Activated T-helper 1 cell treated with Interleukin-2 at 50 U/mL for 16 hours (primary cell): ENCODE results near the gene LDLRAP1.

Experiments used
- DNase-seq: peaks from one replicate; pipeline ENCODE4 v3.0.0-alpha.2; 2020; ENCODE audit warnings: low read depth

LDLRAP1 gene, protein sequence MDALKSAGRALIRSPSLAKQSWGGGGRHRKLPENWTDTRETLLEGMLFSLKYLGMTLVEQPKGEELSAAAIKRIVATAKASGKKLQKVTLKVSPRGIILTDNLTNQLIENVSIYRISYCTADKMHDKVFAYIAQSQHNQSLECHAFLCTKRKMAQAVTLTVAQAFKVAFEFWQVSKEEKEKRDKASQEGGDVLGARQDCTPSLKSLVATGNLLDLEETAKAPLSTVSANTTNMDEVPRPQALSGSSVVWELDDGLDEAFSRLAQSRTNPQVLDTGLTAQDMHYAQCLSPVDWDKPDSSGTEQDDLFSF

DNA sequence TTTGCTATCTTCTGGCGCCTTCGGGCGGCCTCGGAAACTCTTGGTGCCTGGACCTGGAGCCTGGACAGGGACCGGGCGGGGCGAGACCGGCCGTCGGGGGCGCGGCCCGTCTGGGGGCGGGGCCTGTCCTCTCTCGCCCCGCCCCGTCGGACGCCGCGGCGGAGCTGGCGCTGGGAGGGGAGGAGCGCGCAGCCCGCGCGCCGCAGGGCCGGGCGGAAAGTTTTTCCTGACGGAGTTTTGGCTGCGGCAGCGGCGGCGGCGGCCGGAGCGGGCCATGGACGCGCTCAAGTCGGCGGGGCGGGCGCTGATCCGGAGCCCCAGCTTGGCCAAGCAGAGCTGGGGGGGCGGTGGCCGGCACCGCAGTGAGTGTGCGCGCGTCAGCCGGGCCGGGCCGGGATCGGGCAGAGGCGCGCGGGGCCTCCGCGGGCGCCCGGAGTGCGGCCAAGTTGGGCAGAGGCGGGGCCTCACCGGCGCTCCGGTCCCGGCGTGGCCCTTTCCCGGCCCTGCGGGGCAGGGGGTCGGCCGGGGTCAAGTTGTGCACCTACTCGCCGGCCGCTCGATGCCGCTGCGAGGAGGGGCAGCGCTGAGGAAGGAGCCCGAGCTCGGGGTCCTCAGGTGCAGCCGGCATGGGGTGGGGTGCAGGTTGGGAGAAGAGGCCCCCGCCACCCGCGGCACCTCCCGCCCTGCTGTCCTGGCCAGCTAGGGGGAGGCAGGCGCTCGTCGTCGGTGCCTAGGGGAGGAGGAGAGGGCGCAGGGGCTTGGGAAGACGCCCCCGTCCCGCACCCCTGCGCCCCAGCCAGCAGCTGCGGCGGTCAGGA, at the start of gene LDLRAP1:
TSS of gene LDLRAP1 (plus strand) at position 182 of the 818 bp plus-strand sequence. CDS start at position 275, 93 bp downstream.
- peak; percentile 55 for DNase-seq

DNA sequence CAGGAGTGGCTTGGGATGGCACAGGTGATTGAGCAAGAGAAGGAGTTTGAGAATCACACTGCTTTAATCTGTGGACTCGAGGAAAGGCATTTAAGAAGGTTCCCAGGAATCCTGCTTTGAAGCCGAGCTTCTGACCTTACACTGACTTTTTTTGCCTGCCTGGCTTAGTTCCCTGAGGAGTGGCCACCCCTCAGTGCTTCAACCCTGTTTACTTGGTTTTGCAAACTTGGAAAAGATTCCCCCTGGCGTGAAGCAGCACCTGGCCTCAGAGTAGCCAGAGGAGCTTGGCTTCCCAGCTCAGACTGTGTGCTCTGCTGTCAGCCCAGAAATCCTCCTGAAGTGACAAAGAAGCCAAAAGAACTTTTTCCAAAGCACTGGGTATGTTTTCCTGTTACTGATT, 48.5 kb upstream of the LDLRAP1 start:
- no peak for DNase-seq

DNA sequence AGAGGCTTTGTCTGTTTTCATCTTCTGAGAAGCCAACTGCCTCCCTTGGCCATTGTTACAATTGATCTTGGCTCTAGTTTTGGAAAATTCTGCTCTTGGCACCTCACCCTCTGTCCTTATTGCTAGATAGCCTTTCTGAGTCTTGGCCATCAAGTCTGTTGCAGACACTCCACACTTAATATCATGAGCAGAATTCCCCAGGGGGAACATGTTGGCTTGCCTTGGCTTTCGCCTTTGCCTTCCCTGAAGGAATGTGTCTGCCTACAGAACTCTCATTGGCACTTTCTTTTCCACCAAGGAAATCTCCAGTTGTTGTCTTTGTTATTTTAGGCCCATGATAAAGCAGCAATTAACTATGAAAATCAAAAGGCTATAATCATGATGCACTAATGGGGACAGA, 42.7 kb upstream of the LDLRAP1 start:
- no peak for DNase-seq

DNA sequence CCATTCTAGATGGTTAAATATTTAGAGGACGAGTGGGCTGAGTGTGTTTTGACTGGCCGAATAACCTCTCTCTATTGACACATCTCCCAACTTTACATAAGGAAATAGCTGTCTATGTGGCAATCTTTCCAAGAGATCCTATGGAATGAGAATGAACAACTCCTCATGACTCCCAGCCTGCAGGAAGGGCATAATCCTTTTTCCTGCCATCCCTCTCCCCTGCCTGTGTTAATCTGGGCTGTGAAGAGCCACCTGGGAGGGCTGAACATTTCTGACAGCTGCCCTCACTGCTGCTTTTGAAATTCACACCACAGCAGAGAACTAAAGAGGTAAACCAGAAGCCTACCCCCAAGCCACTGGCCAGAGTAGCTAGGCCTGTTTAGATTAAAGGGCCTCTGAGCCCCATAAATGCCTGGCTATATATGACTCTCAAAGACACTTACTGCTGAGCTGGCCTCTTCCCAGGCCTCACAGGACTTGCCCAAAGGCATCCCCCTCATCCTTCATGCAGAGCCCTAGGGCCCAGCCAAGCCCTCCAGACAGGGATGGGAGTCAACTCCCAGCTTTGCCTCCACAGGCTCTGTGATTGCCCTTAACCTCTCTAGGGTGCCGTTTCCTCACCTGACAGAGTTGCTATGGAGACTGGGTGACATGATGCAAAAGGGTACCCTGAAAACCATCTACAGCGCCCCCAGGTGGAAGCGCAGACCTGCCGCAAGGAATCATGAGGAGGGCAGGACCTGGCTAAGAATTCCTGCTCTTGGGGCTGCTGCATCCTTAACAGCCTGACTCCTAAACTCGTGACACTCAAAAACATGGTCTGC, 42.0 kb upstream of the LDLRAP1 start:
- no peak for DNase-seq

DNA sequence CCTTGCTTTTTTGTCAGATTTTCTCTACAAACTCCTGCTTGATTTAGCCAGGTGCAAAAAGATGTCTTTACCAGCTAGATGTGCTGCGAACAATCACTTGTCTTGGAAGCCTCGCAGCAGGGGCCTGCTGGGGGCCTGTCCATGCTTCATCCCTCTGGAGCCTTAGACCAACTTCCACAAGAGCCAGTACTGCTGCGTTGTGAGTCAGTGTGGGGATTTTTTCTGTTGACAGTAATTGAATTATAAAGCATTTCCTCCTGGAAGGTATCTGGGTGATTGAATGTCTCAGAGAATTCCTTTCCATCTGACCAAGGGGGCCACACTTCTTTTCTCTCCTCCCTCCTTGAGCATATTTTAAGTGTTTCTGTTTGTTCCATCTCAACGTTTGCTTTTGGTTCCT, 40.4 kb upstream of the LDLRAP1 start:
- DNase-seq: no peak

DNA sequence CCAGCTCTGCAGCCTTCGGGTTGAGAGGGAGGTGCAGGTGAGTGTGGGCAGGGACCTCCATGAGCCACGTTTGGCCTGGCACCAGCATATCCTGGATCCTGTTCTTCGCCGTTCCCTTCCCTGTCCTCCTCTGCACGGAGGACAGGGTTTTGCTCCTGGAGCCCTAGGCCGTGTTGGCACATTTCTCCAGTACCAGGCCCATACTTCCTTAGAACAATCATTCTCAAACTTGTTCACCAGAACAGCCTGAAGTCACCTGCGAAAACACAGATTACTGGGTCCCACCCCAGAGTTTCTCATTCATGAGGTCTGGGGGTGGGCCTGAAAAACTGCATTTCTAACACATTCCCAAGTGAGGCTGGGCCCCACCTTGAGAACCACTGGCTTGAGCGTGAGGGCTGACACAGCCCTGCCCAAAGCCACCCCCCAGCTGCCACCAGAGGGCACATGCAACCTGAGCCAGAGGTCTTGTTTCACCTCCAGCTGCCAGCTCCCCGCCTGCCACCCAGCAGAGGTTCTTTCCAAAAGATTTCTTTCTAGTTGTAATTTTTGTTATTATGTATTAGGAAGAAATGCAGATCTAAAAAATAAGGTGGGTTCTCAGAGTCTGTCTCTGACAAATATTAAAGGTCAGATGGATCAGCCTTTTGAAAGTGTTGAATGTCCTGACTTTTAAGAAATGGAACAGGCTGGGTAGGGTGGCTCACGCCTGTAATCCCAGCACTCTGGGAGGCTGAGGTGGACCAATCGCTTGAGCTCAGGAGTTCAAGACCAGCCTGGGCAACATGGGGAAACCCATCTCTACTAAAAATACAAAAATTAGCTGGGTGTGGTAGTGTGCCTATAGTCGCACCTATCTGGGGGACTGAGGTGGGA, 39.6 kb upstream of the LDLRAP1 start:
- peak; percentile 60 for DNase-seq

DNA sequence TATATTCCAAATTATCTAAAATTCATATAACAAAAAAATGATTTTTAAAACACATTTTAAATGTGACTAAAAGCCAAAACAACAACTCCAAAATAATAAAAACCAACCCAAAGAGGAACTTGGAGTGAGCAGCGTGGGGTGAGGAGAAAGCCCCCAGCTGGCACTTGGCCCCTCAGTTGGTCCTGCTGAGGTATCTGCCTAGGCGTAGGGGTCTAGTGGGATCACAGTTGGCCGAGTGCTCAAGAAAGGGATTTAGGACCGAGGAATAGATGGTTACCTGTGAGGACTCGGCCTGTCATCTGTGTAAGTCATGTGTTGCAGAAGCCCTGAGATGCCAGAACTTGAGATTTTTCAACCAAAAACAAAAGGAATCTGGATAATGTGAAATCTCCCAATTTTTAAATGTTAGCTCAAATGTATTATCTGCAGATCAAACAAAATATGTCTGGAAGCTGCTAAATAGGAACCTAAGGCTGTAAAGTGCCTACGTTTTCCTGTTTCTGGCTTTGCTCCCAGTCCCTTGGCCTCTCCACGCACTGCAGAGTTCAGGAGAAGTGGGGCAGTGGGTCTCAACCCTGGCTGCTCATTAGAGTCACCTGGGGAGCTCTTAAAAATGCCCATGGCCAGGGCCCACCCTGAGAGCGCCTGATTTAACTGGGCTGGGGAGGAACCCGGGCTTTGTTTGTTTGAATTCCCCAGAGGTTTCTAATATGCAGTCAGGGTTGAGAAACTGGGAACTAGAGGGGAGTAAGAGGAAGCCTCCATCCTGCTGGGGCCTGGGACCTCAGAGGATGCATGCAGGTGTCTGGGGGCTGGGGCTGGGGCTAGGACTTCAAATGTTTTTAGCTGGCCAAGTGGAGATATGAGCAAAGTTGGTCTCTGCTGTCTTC, 38.5 kb upstream of the LDLRAP1 start:
- DNase-seq: no peak

DNA sequence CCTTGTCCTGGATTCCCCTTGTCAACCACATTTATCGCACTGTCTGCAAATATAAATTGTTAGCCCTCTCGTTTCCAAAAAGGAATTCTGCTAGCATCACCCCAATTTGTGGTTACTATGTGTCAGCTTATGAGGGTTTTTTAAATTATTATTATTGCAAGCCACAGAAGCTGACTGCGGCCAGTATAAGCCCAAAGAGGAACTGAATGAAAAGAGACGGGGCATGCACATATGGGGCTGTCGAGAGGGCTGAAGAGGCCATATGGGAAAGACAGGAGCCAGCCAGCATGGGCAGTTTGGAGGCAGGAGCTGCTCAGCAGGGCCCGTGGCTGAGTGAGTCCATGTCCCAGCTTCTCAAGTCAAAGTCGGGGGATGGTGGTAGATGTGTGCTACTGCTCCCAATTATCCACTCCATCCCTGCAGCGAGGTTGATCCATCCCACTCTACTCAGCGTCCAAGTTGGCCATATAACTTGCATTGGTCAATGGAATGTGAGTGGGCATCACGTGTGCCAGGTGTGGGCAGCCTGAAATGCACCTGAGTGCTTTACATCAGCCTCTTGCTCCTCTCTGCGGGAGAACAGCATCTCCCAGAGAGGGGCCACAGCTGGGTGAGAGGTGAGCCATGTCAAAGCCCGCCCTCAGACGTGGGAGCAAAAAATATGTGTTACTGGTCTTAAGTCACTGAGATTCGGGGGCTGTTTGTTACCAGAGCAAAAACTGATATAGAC, 37.6 kb upstream of the LDLRAP1 start:
- DNase-seq: no peak

DNA sequence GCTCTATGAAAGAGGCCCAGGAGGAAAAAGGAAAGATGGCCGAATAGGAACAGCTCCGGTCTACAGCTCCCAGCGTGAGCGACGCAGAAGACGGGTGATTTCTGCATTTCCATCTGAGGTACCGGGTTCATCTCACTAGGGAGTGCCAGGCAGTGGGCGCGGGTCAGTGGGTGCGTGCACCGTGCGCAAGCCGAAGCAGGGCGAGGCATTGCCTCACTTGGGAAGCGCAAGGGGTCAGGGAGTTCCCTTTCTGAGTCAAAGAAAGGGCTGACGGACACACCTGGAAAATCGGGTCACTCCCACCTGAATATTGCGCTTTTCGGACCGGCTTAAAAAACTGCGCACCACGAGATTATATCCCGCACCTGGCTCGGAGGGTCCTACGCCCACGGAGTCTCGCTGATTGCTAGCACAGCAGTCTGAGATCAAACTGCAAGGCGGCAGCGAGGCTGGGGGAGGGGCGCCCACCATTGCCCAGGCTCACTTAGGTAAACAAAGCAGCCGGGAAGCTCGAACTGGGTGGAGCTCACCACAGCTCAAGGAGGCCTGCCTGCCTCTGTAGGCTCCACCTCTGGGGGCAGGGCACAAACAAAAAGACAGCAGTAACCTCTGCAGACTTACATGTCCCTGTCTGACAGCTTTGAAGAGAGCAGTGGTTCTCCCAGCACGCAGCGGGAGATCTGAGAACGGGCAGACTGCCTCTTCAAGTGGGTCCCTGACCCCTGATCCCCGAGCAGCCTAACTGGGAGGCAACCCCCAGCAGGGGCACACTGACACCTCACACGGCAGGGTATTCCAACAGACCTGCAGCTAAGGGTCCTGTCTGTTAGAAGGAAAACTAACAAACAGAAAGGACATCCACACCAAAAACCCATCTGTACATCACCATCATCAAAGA, 36.6 kb upstream of the LDLRAP1 start:
- DNase-seq: peak; percentile 13

DNA sequence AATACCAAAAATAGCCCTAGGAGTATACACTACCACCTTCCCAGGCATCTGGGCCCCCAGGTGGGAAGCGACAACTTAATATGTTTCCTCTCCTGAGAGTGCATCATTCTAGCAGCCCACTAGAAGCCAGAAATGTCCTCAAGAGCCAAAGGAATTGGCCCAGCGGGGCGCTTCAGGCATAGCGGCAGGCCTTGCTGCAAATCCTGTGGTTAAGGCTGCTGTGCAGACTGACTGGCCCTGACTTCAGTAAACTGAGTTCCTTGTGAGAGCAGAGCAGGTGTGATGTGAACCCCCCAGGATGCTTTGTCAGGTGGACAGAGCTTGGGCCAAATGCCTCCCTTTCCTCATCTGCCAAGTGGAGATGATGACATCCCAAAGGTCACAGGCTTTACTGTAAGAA, 29.7 kb upstream of the LDLRAP1 start:
- DNase-seq: no peak

DNA sequence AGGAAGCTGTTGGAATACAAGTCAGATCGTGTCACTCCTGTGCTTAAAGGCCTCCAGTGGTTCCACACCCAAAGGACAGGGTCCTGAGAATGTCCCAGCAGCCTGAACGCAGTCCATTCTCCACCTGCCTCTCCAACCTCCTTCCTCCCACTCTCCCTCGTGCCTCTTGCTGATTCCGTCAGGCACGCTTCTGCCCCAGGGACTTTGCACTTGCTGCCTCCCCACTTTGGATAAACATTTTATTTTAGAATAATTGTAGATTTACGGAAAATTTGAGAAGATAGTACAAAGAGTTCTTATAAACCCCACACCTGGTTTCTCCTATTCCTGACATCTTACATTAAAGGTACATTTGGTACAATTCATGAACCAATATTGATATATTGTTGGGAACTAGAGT, 28.4 kb upstream of the LDLRAP1 start:
- no peak for DNase-seq

DNA sequence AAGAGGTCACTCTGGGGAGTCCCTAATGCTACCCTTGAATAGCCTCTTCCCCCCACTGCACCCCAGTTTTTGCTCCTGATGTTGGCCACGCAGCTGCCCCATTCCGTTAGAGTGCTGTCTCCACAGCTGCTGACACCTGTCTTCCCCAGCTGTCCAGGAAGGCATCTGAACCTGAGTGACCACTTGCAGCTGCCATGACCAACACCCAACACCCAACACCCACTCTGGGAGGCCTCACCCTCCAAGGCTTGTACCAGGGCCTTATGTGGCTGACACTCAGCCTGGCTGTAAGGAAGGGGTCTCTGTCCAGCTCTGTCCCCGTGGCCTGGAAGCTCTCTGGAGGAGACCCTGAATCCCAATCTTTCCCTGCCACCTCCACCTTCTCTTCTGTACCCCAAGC, 26.7 kb upstream of the LDLRAP1 start:
- DNase-seq: no peak

DNA sequence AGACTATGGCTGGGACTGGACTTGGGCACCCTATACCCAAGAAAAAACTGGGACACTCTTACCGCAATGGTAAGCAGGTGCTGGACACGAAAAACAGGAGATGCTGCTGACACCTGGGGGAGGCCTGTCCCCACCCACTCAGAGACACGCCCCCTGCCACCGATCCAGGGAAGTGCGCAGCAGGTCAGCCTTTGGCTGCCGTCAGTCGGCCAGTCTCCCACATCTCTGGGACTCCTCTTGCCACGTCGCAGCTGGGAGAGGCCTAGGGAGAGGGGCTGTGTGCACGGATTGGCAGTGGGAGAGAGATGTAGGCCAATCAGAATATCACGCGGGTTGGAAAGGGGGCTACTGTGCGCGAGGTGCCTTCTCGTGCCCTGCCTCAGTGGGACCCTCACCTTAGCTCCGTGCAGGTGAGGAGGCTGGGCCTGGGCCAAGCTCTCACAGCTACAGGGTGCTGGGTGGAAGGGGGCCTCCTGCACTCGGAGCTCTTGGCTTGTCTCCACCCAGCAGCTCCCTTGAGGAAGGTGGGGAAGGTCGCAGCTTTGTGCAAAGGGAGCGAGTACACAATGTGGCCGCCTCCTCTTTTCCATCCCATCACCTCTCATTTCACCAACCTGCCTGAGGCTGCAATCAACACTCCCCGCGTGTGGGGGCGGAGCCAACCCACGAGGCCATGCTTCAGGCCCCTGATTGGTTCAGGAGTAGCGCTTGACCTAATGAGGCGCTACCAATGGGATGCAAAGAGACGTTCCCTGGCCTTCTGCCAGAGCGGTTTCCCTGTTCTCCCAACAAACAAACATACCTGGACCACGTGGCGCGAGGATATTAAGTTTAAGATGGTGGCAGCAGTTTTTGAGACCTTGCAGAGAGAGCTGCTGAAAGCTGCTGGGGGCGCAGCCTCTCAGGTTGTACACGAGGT, 25.7 kb upstream of the LDLRAP1 start:
- no peak for DNase-seq

DNA sequence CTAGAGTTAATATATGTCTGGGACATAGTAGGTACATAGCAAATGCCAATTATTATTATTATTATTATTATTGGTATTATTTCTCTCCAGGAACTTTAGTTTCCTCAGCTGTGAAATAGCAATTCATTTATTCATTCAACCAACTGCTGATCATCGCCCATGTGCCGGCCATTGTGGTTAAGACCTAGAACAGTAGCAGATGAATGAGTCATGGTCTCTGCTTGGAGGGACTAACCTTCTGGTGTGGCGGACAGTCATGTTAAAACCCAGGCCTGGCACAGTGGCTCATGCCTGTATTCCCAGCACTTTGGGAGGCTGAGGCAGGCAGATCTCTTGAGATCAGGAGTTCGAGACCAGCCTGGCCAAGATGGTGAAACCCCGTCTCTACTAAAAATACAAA, 23.8 kb upstream of the LDLRAP1 start:
- no peak for DNase-seq

DNA sequence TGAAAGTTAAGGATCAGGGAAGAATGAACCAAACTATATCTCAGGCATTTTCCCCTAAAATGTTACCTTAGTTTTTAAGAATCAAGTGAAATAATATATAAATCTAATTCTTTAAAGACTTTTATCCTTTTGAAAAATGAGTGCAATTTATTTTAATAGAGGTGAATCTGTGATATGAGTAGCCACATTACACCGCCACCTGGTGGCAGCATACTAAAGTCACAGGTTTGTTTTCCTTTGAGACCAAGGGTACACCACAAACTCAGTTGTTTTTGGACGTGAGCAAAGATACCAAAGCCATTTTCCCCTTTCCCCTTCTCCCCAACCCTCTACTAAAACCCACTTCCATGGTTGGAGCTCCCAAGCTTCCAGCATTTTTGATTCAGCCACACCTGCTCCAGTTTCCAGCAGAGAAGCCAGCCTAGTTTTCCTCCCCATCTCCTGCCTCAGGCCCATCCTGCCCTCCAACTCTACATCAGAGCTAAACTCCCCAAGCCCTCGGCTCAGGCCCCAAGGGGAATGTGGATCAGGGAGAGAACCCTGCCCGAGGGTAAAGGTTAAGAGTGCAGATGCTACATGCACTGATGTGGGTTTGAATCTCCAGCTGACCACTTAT, 22.9 kb upstream of the LDLRAP1 start:
- peak; percentile 49 for DNase-seq

DNA sequence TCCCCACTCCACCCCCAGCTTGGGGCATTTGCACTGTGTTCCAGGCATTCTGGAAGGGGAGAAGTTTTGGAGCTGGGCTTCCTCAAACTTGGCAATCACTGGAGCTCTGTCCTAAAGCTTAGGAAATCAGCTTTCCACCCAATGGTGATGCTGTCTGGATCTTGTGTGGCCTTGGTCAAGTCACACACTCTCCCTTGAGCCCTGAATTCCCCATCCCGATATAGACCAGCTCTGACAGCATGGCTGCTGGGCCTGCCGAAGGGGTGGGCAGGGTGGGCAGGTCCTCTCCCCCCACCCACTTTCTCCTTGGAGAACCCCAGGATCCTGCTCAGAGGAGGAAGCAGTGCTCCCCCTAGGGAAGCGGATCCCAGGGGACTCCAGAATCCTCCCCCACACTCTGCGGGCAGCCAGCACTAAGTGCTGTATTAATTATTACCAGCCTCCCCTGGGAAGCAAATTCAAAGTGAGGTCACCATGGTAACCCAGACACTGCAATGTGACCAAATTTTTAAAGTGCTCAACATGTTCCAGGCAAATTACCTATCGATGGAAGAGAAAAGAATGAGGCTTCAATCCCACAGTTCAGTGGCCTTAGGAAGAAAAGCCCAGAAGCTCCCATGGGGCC, 21.3 kb upstream of the LDLRAP1 start:
- no peak for DNase-seq

DNA sequence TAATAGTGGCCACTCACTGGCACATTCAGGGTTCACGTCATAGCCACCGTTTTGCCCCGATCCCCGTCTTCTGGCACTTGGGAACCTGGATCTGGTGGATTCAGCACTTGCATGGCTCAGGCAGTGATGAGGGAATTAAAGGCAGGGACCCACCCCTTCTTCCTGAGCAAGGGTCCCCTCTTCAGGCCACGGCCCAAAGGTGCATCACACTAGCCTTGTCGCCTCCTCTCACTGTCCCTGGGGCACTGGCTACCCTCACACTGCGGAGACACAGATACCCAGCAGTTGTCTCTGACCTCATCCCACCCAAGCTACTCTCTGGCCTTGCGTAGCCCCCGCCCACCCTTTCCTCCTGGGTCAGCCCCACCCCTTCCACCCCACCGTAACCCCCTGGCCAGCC, 19.9 kb upstream of the LDLRAP1 start:
- DNase-seq: no peak
